IMR-90 (cell line): ENCODE measurements around the gene SLC30A10. TPM values are rescaled to one million over a fixed set of nuclear protein-coding genes. Genes with fewer than 3 reads are reported as not detected.
A peak's percentile ranks its signal among the peaks of the same experiment; 100 is the strongest.

Experiments
- ATAC-seq: fragments of 200-7000 bp; cut with Tn5 transposase; 2 replicates; pipeline ENCODE4 v1.9.1; 2020; ENCODE audit warnings: low read depth, mild to moderate bottlenecking, moderate library complexity
- BruUV-seq: library from RNA; stranded (reverse); fragments of 400-500 nt; replicated peaks from 2 replicates; lab custom pipeline; 2021; lab: Mats Ljungman, UMichigan
- CTCF ChIA-PET: fragments of 300-600 bp; formaldehyde crosslinking; extraction: SDS; loops from one replicate; lab custom pipeline; 2021; ENCODE audit warnings: antibody characterized with exemption; lab: Yijun Ruan, JAX
- POLR2A ChIA-PET: fragments of 300-600 bp; sonication (Branson Sonifier 250); formaldehyde crosslinking; loops from one replicate; lab custom pipeline; 2022; ENCODE audit warnings: antibody characterized with exemption; ENCODE audit not compliant: unreplicated experiment; lab: Charles Lee
- DNase-seq: peaks from one replicate; pipeline ENCODE4 v3.0.0; 2013
- H2AFZ ChIP-seq: replicated peaks from 2 replicates; pipeline ENCODE3; 2013; ENCODE audit warnings: low read length, mild to moderate bottlenecking; ENCODE audit not compliant: poor library complexity
- H2AK5ac ChIP-seq: 2 replicates; pipeline ENCODE4 v1.6.1; 2013; ENCODE audit warnings: low read depth, low read length, inconsistent platforms
- H2AK9ac ChIP-seq: replicated peaks from 2 replicates; pipeline ENCODE3; 2013; ENCODE audit warnings: mild to moderate bottlenecking, low read depth, low read length, moderate library complexity; ENCODE audit not compliant: poor library complexity
- H2BK120ac ChIP-seq: 2 replicates; pipeline ENCODE4 v1.6.1; 2013; ENCODE audit warnings: low read depth, low read length, inconsistent platforms
- H2BK15ac ChIP-seq: 3 replicates; pipeline ENCODE4 v1.6.1; 2013; ENCODE audit warnings: low read depth, low read length, inconsistent platforms
- H2BK20ac ChIP-seq: 2 replicates; pipeline ENCODE4 v1.6.1; 2013; ENCODE audit warnings: low read depth, mild to moderate bottlenecking, inconsistent platforms, low read length, moderate library complexity
- H2BK5ac ChIP-seq: 2 replicates; pipeline ENCODE4 v1.6.1; 2013; ENCODE audit warnings: mild to moderate bottlenecking, low read depth, low read length, inconsistent platforms; ENCODE audit not compliant: poor library complexity, severe bottlenecking
- H3K14ac ChIP-seq: replicated peaks from 2 replicates; pipeline ENCODE4 v1.6.1; 2013; ENCODE audit warnings: low read depth, low read length, inconsistent platforms
- H3K18ac ChIP-seq: 2 replicates; pipeline ENCODE4 v1.6.1; 2013; ENCODE audit warnings: low read depth, low read length, control low read depth
- H3K23ac ChIP-seq: 2 replicates; pipeline ENCODE4 v1.6.1; 2013; ENCODE audit warnings: low read depth, low read length, inconsistent platforms
- H3K27ac ChIP-seq: 2 replicates; pipeline ENCODE4 v1.5.1; 2013; ENCODE audit warnings: mild to moderate bottlenecking, control low read depth, low read length; ENCODE audit not compliant: insufficient read depth
- H3K27me3 ChIP-seq: 2 replicates; pipeline ENCODE4 v1.6.1; 2013; ENCODE audit warnings: low read length; ENCODE audit not compliant: control insufficient read depth, insufficient read depth
- H3K36me3 ChIP-seq: 2 replicates; pipeline ENCODE4 v1.6.1; 2013; ENCODE audit warnings: low read length, mixed read lengths; ENCODE audit not compliant: control insufficient read depth, insufficient read depth
- H3K4ac ChIP-seq: 2 replicates; pipeline ENCODE4 v1.6.1; 2013; ENCODE audit warnings: low read depth, low read length, inconsistent platforms
- H3K4me1 ChIP-seq: 2 replicates; pipeline ENCODE4 v1.6.1; 2013; ENCODE audit warnings: low read length, mixed read lengths; ENCODE audit not compliant: control insufficient read depth, insufficient read depth
- H3K4me2 ChIP-seq: 2 replicates; pipeline ENCODE4 v1.6.1; 2013; ENCODE audit warnings: low read depth, mild to moderate bottlenecking, control low read depth, low read length, moderate library complexity
- H3K4me3 ChIP-seq: 2 replicates; pipeline ENCODE4 v1.5.1; 2013; ENCODE audit warnings: low read depth, mild to moderate bottlenecking, control low read depth, low read length, moderate library complexity; ENCODE audit not compliant: insufficient read depth
- H3K56ac ChIP-seq: 2 replicates; pipeline ENCODE4 v1.6.1; 2013; ENCODE audit warnings: low read length, inconsistent platforms; ENCODE audit not compliant: insufficient read depth; ENCODE audit errors: extremely low read depth
- H3K79me1 ChIP-seq, 2 experiments: 2 replicates each; pipeline ENCODE4 v1.6.1; 2013; ENCODE audit warnings: low read length in 2 of 2, inconsistent platforms in 1 of 2, low read depth in 1 of 2
- H3K9ac ChIP-seq: 2 replicates; pipeline ENCODE4 v1.6.1; 2013; ENCODE audit warnings: low read depth, low read length, control low read depth
- H3K9me1 ChIP-seq: 2 replicates; pipeline ENCODE4 v1.6.1; 2013; ENCODE audit warnings: low read length, inconsistent platforms; ENCODE audit not compliant: insufficient read depth
- H3K9me3 ChIP-seq: 2 replicates; pipeline ENCODE4 v1.6.1; 2013; ENCODE audit warnings: low read length; ENCODE audit not compliant: control insufficient read depth, insufficient read depth
- H4K20me1 ChIP-seq: 2 replicates; pipeline ENCODE4 v1.6.1; 2013; ENCODE audit warnings: low read length, inconsistent platforms; ENCODE audit not compliant: insufficient read depth
- H4K5ac ChIP-seq: 2 replicates; pipeline ENCODE4 v1.6.1; 2013; ENCODE audit warnings: mild to moderate bottlenecking, low read depth, low read length, control low read depth
- H4K8ac ChIP-seq, 2 experiments: 2 replicates each; pipeline ENCODE4 v1.6.1; 2013; ENCODE audit warnings: low read depth in 2 of 2, low read length in 2 of 2, control low read depth in 1 of 2, inconsistent platforms in 1 of 2
- H4K91ac ChIP-seq: 2 replicates; pipeline ENCODE4 v1.6.1; 2013; ENCODE audit warnings: low read depth, low read length, inconsistent platforms; ENCODE audit not compliant: insufficient read depth
- CEBPB ChIP-seq: IDR thresholded peaks from 2 replicates; pipeline ENCODE4 v1.6.1; 2012; ENCODE audit warnings: low read depth, low read length, improper control_type of control experiment
- RFX5 ChIP-seq: IDR thresholded peaks from 2 replicates; pipeline ENCODE4 v1.8.0; 2012; ENCODE audit warnings: low read depth, mild to moderate bottlenecking, low read length, moderate library complexity
- WGBS, 2 experiments: methylation state at CpG; one replicate each; pipeline versions ENCODE4 v1.1.5 to v1.1.7; 2013; ENCODE audit warnings: missing lambda C conversion rate in 2 of 2; ENCODE audit not compliant: insufficient read length in 1 of 2; ENCODE audit errors: extremely low coverage in 2 of 2; 5-methylcytosine and 5-hydroxymethylcytosine counted together
- dilution Hi-C: fragments of 300-500 bp; cut with HindIII; formaldehyde crosslinking; loops from one replicate; pipeline ENCODE4 v1.14.3; 2018; ENCODE audit warnings: low sequenced_read_pairs; ENCODE audit not compliant: unreplicated experiment
- in situ Hi-C: fragments of 300-500 bp; cut with MboI; formaldehyde crosslinking; loops from 3 replicates; pipeline ENCODE4 v1.14.3; 2019; ENCODE audit warnings: low sequenced_read_pairs, inconsistent platforms, mixed read lengths
- intact Hi-C: fragments of 100-400 bp; cut with micrococcal nuclease; formaldehyde crosslinking; loops from 2 replicates; pipeline ENCODE4 v1.10.0; 2022
- polyA plus RNA-seq, 3 experiments: library from polyadenylated mRNA; depleted of rRNA; stranded (reverse); fragments of >200 nt; gene quantifications; 2 replicates each; pipeline ENCODE4 v1.2.3, GENCODE V29; 2012; ENCODE audit warnings: low replicate concordance in 1 of 3
- total RNA-seq: library from RNA; depleted of rRNA; stranded (reverse); fragments of >200 nt; gene quantifications from 2 replicates; pipeline ENCODE4 v1.2.3, GENCODE V29; 2012

The SLC30A10 gene
- total and polyA plus RNA-seq, 2 of the 4 experiments (the other 2 are of a cell fraction) = not detected

DNA sequence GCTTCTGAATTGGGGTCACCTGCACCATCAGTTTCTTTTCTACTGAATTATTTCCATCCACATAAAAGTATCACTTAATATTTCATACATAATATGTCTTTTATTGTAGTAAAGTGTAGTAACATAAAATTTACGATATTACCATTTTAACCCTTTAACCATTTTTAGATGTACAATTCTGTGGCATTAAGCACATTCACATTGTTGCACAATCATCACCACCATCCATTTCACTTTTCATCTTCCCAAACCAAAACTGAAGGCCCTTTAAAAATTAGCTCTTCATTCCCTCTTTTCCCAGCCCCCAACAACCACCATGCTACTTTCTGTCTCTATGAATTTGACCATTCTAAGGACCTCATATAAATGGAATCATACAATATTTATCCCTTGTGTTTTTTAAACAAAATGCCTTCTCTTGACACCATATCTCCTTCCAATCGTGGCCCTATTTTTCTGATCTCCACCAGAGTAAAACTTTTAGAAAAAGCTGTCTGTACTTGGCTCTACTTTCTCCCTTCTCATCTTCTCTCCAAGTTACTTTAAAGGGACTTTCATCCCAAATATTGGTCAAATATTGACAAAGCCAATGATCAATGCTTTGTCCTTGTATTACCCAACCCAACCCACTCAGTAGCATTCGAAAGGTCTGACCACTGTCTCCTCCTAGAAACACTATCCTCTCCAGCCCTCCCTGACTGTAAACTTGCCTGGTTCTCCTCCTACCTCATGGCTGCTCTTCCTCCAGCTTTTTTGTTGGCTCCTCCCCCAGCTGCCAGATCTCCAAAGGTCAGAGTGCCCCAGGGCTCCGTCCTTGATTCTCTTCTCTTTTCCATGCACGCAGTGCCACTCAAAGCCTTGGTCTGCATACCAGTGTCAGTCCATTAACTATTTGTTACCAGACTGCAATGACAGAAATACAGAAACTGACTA, 44.7 kb downstream of the SLC30A10 start:
- Histone ChIP-seq H3K23ac (no peak overlapping the region), H3K79me1 (no peaks in the 10 kb centered on the region), H3K9ac (no peak overlapping the region), H4K20me1 (no peaks in the 10 kb centered on the region), H2BK120ac (no peak overlapping the region), H3K18ac (no peak overlapping the region), H3K14ac (no peak overlapping the region), H2BK15ac (no peak overlapping the region), H3K4ac (no peak overlapping the region), H2BK5ac (no peak overlapping the region), H3K4me2 (no peak overlapping the region), H3K9me3 (no peaks in the 10 kb centered on the region), H2AK9ac (no peak overlapping the region), H2AK5ac (no peak overlapping the region), H3K9me1 (no peaks in the 10 kb centered on the region), H3K4me3 (no peak overlapping the region), H4K91ac (no peak overlapping the region), H2AFZ (no peak overlapping the region), H2BK20ac (no peak overlapping the region), H3K36me3 (no peaks in the 10 kb centered on the region), H3K56ac (no peak overlapping the region), H3K27ac (no peak overlapping the region), H4K8ac (no peak overlapping the region), H3K27me3 (no peaks in the 10 kb centered on the region), H4K5ac (no peak overlapping the region), H3K4me1 (no peaks in the 10 kb centered on the region)
- TF ChIP-seq RFX5 = no peak
- TF ChIP-seq CEBPB = peak; percentile 69
- CTCF ChIA-PET = no interaction called here
- 0% methylated on average over 1 of the region's 5 CpGs; no CpG with 5 or more reads in 1 of the 2 experiments for WGBS, 2 experiments
- BruUV-seq = no TSS peak
- no peak for DNase-seq
- dilution Hi-C loops (no loop called here), in situ Hi-C loops (no loop called here), intact Hi-C loops (no loop called here)
- POLR2A ChIA-PET = no interaction called here
- no peak for ATAC-seq
